ENCODE results near the gene ADGRF1. TPM values are rescaled to one million over a fixed set of nuclear protein-coding genes. Genes with fewer than 3 reads are reported as not detected.

The ADGRF1 gene
- total RNA-seq, 2 experiments from 2014 or later = not detected

DNA sequence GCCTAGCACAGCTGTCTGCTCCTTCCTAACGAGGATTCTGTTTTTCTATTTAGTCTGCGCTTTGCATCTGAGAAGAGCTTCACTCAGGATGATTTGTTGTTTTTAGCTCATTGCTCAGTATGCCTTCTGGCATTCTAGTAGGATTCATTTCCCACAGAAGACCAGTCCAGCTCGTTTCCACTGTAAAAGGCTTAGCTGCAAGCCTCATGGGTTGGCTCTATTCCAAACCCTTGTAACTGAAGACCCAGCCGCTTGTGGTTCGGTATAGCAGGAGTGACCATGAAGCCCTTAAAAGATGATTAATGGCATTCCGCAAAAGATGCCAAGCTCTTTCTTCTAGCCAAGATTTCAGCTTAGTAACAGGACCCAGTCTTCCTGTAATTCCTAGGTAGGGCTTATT lies 7.2 kb downstream of the ADGRF1 start:
- ChIA-PET CTCF (no interaction called here), POLR2A (no interaction called here)
- intact Hi-C loops (cut with DNase I, micrococcal nuclease) = no loop called here
- no peak for ATAC-seq (ENCODE audit: poor library complexity)
- no peak for DNase-seq
- Histone ChIP-seq H3K4me3 (ENCODE audit: low read length) (no peak overlapping the region), H3K4me1 (ENCODE audit: insufficient read depth, low read length) (no peaks in the 10 kb centered on the region), H3K27me3 (ENCODE audit: control insufficient read depth in 1 of 2, insufficient read depth in 2 of 2, low read length in 2 of 2) (peaks cover 0 to 2% of the 10 kb centered on the region in 2 experiments), H3K36me3 (ENCODE audit: insufficient read depth, low read length) (no peaks in the 10 kb centered on the region), H3K9me3 (ENCODE audit: control insufficient read depth in 1 of 2, insufficient read depth in 1 of 2, low read length in 2 of 2) (peaks cover 0 to 4% of the 10 kb centered on the region in 2 experiments), H3K27ac (ENCODE audit: low read depth in 1 of 2, low read length in 2 of 2) (no peak overlapping the region)
- Mint-ChIP-seq H3K4me1 (ENCODE audit: low read depth) (no peaks in the 10 kb centered on the region), H3K36me3 (ENCODE audit: low read depth) (no peaks in the 10 kb centered on the region), H3K4me3 (no peak overlapping the region), H3K27ac (no peak overlapping the region), H3K27me3 (peaks cover 18% of the 10 kb centered on the region), H3K9me3 (no peaks in the 10 kb centered on the region)
- TF ChIP-seq CTCF (IDR thresholded peaks at IDR 0.05) = no peak

DNA sequence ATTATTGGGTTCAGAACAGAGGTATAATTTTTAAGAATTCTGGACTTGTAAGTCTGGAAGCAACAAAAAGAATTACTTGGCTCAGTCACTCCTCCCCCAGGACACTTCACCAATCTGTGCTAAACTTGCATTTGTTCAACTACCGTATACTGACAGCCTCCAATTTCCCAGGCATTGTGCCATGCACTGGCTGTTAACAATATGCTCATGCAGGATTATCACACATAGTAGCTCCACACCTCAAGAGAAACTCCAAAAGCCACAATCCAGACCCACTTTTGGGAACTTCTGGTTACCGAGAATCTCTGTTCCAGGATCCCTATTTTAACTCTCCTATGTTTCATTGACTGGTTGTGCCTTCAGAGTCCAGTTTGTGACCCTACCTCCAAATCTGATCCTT lies 7.7 kb downstream of the ADGRF1 start:
- no peak for ATAC-seq (ENCODE audit: poor library complexity)
- H3K27ac Mint-ChIP-seq = no peak overlapping the region
- intact Hi-C loops (cut with DNase I, micrococcal nuclease) = no loop called here
- Histone ChIP-seq H3K27me3 (ENCODE audit: control insufficient read depth in 1 of 2, insufficient read depth in 2 of 2, low read length in 2 of 2) (peaks cover 0 to 2% of the 10 kb centered on the region in 2 experiments), H3K27ac (ENCODE audit: low read depth in 1 of 2, low read length in 2 of 2) (no peak overlapping the region), H3K4me1 (ENCODE audit: insufficient read depth, low read length) (no peaks in the 10 kb centered on the region), H3K36me3 (ENCODE audit: insufficient read depth, low read length) (no peaks in the 10 kb centered on the region), H3K4me3 (ENCODE audit: low read length) (no peak overlapping the region), H3K9me3 (ENCODE audit: control insufficient read depth in 1 of 2, insufficient read depth in 1 of 2, low read length in 2 of 2) (peaks cover 0 to 4% of the 10 kb centered on the region in 2 experiments)
- peaks cover 18% of the 10 kb centered on the region for H3K27me3 Mint-ChIP-seq
- H3K36me3 Mint-ChIP-seq (ENCODE audit: low read depth) = no peaks in the 10 kb centered on the region
- H3K9me3 Mint-ChIP-seq = no peaks in the 10 kb centered on the region
- ChIA-PET POLR2A (no interaction called here), CTCF (no interaction called here)
- no peaks in the 10 kb centered on the region for H3K4me1 Mint-ChIP-seq (ENCODE audit: low read depth)
- no peak for DNase-seq
- no peak overlapping the region for H3K4me3 Mint-ChIP-seq
- no peak for TF ChIP-seq CTCF (IDR thresholded peaks at IDR 0.05)

DNA sequence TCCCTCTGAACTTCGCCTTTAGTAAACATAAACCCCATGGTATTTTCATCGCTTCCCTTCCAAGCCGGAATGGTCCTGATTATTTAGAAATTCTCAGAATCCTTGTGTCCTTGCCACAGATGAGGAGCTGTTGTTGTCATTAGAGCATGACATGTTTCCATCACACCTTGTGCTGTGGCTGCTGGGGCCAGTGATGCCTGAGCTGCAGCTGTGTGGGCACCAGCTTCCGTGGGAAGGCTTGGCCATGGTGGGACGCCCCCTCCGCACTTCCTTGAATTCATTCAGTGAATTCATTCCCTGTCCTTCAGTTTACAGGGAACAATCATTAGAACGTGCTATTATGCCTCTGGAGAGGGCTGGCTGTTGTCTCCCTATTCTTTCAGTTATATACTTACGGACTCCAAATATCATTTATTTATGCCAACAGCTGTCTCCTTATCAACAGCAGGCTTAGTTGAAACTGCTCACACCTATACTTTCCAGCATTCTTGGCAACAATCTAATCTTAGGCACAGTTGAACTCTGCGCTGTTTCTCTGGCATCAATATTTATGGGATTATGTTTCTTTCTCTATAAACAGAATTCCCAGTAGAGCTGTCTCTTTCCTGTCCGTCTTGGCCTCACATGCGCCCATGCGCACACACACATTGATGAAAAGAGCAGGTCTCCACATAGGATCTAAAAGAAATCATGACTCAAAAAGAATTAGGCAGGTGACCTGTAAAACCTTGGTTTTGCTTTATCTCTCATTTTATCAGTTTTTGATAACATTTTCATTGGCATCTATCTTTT lies 9.0 kb downstream of the ADGRF1 start:
- TF ChIP-seq CTCF (IDR thresholded peaks at IDR 0.05) = no peak
- ChIA-PET POLR2A (no interaction called here), CTCF (no interaction called here)
- H3K36me3 Mint-ChIP-seq (ENCODE audit: low read depth) = no peaks in the 10 kb centered on the region
- H3K4me1 ChIP-seq (ENCODE audit: insufficient read depth, low read length) = no peaks in the 10 kb centered on the region
- H3K9me3 Mint-ChIP-seq = no peaks in the 10 kb centered on the region
- H3K4me1 Mint-ChIP-seq (ENCODE audit: low read depth) = no peaks in the 10 kb centered on the region
- peaks cover 18% of the 10 kb centered on the region for H3K27me3 Mint-ChIP-seq
- intact Hi-C loops (cut with DNase I, micrococcal nuclease) = no loop called here
- DNase-seq (no peak), ATAC-seq (ENCODE audit: poor library complexity) (no peak)
- no peak overlapping the region for H3K27ac ChIP-seq (ENCODE audit: low read depth in 1 of 2, low read length in 2 of 2)
- H3K27ac Mint-ChIP-seq = no peak overlapping the region
- H3K4me3 Mint-ChIP-seq = no peak overlapping the region
- H3K36me3 ChIP-seq (ENCODE audit: insufficient read depth, low read length) = no peaks in the 10 kb centered on the region
- H3K4me3 ChIP-seq (ENCODE audit: low read length) = no peak overlapping the region
- peaks cover 0 to 2% of the 10 kb centered on the region in 2 experiments for H3K27me3 ChIP-seq (ENCODE audit: control insufficient read depth in 1 of 2, insufficient read depth in 2 of 2, low read length in 2 of 2)
- peaks cover 0 to 4% of the 10 kb centered on the region in 2 experiments for H3K9me3 ChIP-seq (ENCODE audit: control insufficient read depth in 1 of 2, insufficient read depth in 1 of 2, low read length in 2 of 2)

Measured in CD4-positive, alpha-beta T cell (primary cell).